NCI-H2107 (cell line): ENCODE data around the gene SPDYE5.
"Not testable (repeated sequence)": the region's sequence is repeated elsewhere in the genome, so short reads cannot be mapped to it uniquely, and the experiment has no call there.

Experiments used
- DNase-seq: peaks from one replicate; lab custom pipeline; 2025; lab: John Stamatoyannopoulos, UW

SPDYE5 gene

GRCh38 chr7:75492020-75492419 lies at the start of gene SPDYE5:
SPDYE5 (plus strand) TSS chr7:75492320; CDS start chr7:75494048, 1,728 bp downstream.
- DNase-seq, result not testable (repeated sequence)

GRCh38 chr7:75442465-75443111 lies 49.5 kb upstream of the SPDYE5 start:
- DNase-seq, result not testable (repeated sequence)

- not testable (repeated sequence) for DNase-seq
Observed at GRCh38 chr7:75449946-75450345, 42.2 kb upstream of the SPDYE5 start.

GRCh38 chr7:75452494-75452955 lies 39.6 kb upstream of the SPDYE5 start:
- DNase-seq, result not testable (repeated sequence)

GRCh38 chr7:75456403-75456802 lies 35.7 kb upstream of the SPDYE5 start:
- DNase-seq, result not testable (repeated sequence)

- DNase-seq, result not testable (repeated sequence)
Observed at GRCh38 chr7:75458034-75458433, 34.1 kb upstream of the SPDYE5 start.

- not testable (repeated sequence) for DNase-seq
Observed at GRCh38 chr7:75460541-75460940, 31.6 kb upstream of the SPDYE5 start.

GRCh38 chr7:75470166-75470565 lies 22.0 kb upstream of the SPDYE5 start:
- DNase-seq, result not testable (repeated sequence)

- not testable (repeated sequence) for DNase-seq
Observed at GRCh38 chr7:75477457-75477856, 14.7 kb upstream of the SPDYE5 start.

GRCh38 chr7:75480313-75480712 lies 11.8 kb upstream of the SPDYE5 start:
- DNase-seq, result not testable (repeated sequence)

GRCh38 chr7:75485355-75485978 lies 6.7 kb upstream of the SPDYE5 start:
- not testable (repeated sequence) for DNase-seq

GRCh38 chr7:75485979-75486643 lies 6.0 kb upstream of the SPDYE5 start, which contains the start of gene POM121C:
POM121C (minus strand) TSS chr7:75486299; CDS start chr7:75441496, 44,803 bp downstream.
- peak; percentile 73 for DNase-seq

GRCh38 chr7:75509033-75509432 lies 16.9 kb downstream of the SPDYE5 start:
- DNase-seq, result not testable (repeated sequence)

GRCh38 chr7:75518842-75519241 lies 26.7 kb downstream of the SPDYE5 start:
- DNase-seq, result not testable (repeated sequence)

- DNase-seq, result not testable (repeated sequence)
Observed at GRCh38 chr7:75521727-75522126, 29.6 kb downstream of the SPDYE5 start.

GRCh38 chr7:75527224-75527722 lies 35.2 kb downstream of the SPDYE5 start:
- DNase-seq, result not testable (repeated sequence)

GRCh38 chr7:75531359-75531821 lies 39.3 kb downstream of the SPDYE5 start:
- DNase-seq, result no peak

GRCh38 chr7:75532639-75533038 lies 40.5 kb downstream of the SPDYE5 start:
- no peak for DNase-seq

GRCh38 chr7:75533926-75534325 lies 41.8 kb downstream of the SPDYE5 start:
- DNase-seq, result no peak

GRCh38 chr7:75534727-75535307 lies 42.7 kb downstream of the SPDYE5 start:
- DNase-seq, result no peak

- DNase-seq, result no peak
Observed at GRCh38 chr7:75536491-75536890, 44.4 kb downstream of the SPDYE5 start.

GRCh38 chr7:75536940-75537538 lies 44.9 kb downstream of the SPDYE5 start:
- no peak for DNase-seq
